Gastroesophageal sphincter (tissue), 3 donors: ENCODE results near the gene BBS10.

Experiments
- CTCF ChIP-seq, 4 experiments: fragments of 200-600 bp in 2 of 4; fragments of 450-650 bp in 2 of 4; sonication (generic) in 1 of 4; IDR thresholded peaks; one replicate each; pipeline ENCODE4 v1.5.1; 2017 to 2019; ENCODE audit warnings: antibody characterized with exemption in 4 of 4, mild to moderate bottlenecking in 2 of 4, moderate library complexity in 2 of 4
- EP300 ChIP-seq: sonication (generic); formaldehyde crosslinking; IDR thresholded peaks from one replicate; pipeline ENCODE4 v1.6.1; 2017; ENCODE audit warnings: antibody characterized with exemption, mild to moderate bottlenecking
- POLR2A ChIP-seq, 2 donors: fragments of 450-650 bp; IDR thresholded peaks; one replicate each; pipeline ENCODE4 v1.6.1; 2017; ENCODE audit warnings: antibody characterized with exemption in 2 of 2, mild to moderate bottlenecking in 2 of 2, moderate library complexity in 1 of 2
- POLR2AphosphoS5 ChIP-seq: sonication (generic); formaldehyde crosslinking; IDR thresholded peaks from one replicate; pipeline ENCODE4 v1.6.1; 2017; ENCODE audit warnings: antibody characterized with exemption

GRCh38 chr12:76374386-76375020 lies 26.3 kb upstream of the BBS10 start:
- TF ChIP-seq POLR2A (IDR thresholded peaks at IDR 0.05) (no peak), EP300 (no peak), CTCF (IDR thresholded peaks at IDR 0.05) (no peak), POLR2AphosphoS5 (no peak)
